K562 (cell line): ENCODE results near the gene COPS4. TPM values are rescaled to one million over a fixed set of nuclear protein-coding genes. Genes with fewer than 3 reads are reported as not detected.

Source experiments
- ATF2 ChIP-seq: sonication (generic); formaldehyde crosslinking; IDR thresholded peaks from 2 replicates; pipeline ENCODE4 v1.8.1; 2022; ENCODE audit warnings: missing genetic modification reagents
- CREB3 ChIP-seq: fragments of 450-650 bp; conservative IDR thresholded peaks from 2 replicates; pipeline ENCODE4 v1.6.1; 2016; ENCODE audit warnings: missing genetic modification characterization, low read depth, mild to moderate bottlenecking, missing compliant biosample characterization, moderate library complexity
- FOS ChIP-seq: IDR thresholded peaks from 3 replicates; pipeline ENCODE4 v1.6.1; 2011; ENCODE audit not compliant: insufficient read length; ENCODE audit errors: extremely low read depth
- NCOA1 ChIP-seq: fragments of 450-650 bp; IDR thresholded peaks from 2 replicates; pipeline ENCODE4 v1.6.1; 2016; ENCODE audit warnings: low read depth
- POLR2B ChIP-seq: fragments of 450-650 bp; IDR thresholded peaks from 2 replicates; pipeline ENCODE4 v1.6.1; 2018; ENCODE audit warnings: low read depth; ENCODE audit not compliant: partially characterized antibody
- PTBP1 ChIP-seq: fragments of 200-400 bp; formaldehyde crosslinking; IDR thresholded peaks from 2 replicates; pipeline ENCODE4 v1.6.1; 2017; ENCODE audit warnings: low read depth, low read length
- STAT5A ChIP-seq: IDR thresholded peaks from 2 replicates; pipeline ENCODE4 v1.6.1; 2012; ENCODE audit warnings: low read length, inconsistent platforms, borderline replicate concordance
- ZC3H8 ChIP-seq: fragments of 450-650 bp; IDR thresholded peaks from 2 replicates; pipeline ENCODE4 v1.6.1; 2017
- ZNF384 ChIP-seq: IDR thresholded peaks from 2 replicates; pipeline ENCODE4 v1.6.1; 2012; ENCODE audit warnings: low read depth, low read length, improper control_type of control experiment
- polyA plus RNA-seq, 8 experiments: library from polyadenylated mRNA; depleted of rRNA in 4 of 8; stranded (reverse) in 5 of 8; unstranded in 3 of 8; fragments of >200 nt; fragmentation: Nextera tagmentation in 2 of 8; fragmentation: Illumina TruSeq in 1 of 8; extraction: Ambion mirVana in 2 of 8; extraction: Trizol in 1 of 8; gene quantifications; 2 replicates each; pipeline versions ENCODE4 v1.2.1 to v1.2.3, GENCODE V29; 2011 to 2014; ENCODE audit warnings: inconsistent platforms in 1 of 8, missing spikeins in 1 of 8
- total RNA-seq, 7 experiments: library from RNA; depleted of rRNA in 6 of 7; stranded (reverse); fragments of >200 nt in 6 of 7; fragmentation: Illumina TruSeq in 2 of 7; extraction: Trizol in 2 of 7; gene quantifications; 2 replicates each; pipeline versions ENCODE4 v1.2.1 to v1.2.3, GENCODE V29; 2011 to 2021; ENCODE audit warnings: low replicate concordance in 1 of 7
- TF ChIP-seq, protein P1 (sequence below): fragments of 450-650 bp; IDR thresholded peaks from 2 replicates; pipeline ENCODE4 v1.6.1; 2016; ENCODE audit warnings: low read depth
- TF ChIP-seq, protein P2 (sequence below): fragments of 250-450 bp; sonication (Bioruptor Pico); IDR thresholded peaks from 2 replicates; pipeline ENCODE4 v1.6.1; 2021; ENCODE audit warnings: mild to moderate bottlenecking
- TF ChIP-seq, protein P3 (sequence below), 3 experiments: IDR thresholded peaks in 2 of 3; conservative IDR thresholded peaks in 1 of 3; 2 replicates each; pipeline ENCODE4 v1.5.1; 2011 to 2012; ENCODE audit warnings: low read length in 3 of 3, mild to moderate bottlenecking in 3 of 3, control low read depth in 2 of 3, improper control_type of control experiment in 1 of 3, inconsistent platforms in 1 of 3, low read depth in 1 of 3, mixed read lengths in 1 of 3, moderate library complexity in 1 of 3; ENCODE audit not compliant: insufficient read depth in 2 of 3

COPS4 gene
- total and polyA plus RNA-seq, 9 of the 15 experiments (the other 6 are each of a cell fraction or from before 2014, with no cell fraction given): 44.7 to 180 (median 70.9) TPM

DNA sequence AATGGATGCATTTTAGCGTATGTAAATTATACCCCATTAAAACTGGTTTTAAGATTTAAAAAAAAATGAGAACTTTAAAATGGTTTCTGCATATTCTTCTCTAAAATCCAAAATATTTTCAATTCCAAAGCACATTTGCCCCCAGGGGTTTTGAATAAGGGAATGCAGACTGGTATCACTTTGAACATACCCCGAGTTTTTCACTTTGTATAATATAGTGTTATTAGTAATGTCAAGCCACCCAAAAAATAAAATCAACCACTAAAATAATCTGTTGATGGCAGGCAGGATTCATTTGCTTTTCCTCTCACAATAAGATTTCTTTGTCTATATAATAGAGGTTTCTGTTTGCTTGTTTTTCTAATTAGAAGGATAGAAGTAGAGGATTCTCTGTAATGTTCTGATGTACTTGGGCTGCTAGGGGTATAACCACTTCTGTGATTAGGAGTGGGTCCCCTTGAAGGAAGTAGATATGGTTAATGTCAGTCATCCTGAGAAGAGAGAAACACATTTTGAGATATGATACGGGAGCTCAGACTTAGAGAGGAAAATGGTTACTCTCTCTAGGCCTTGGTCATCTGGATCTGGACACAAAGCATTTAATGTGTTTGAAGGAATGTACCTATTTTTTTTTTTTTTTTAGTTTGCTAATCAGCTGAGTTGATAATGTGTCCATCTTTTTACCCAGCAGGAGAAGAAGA is 15.0 kb upstream of the COPS4 start (continued):
- TF ChIP-seq PTBP1 (no peak), STAT5A (peak; percentile 53), NCOA1 (no peak), CREB3 (no peak), ZC3H8 (no peak), ZNF384 (0 out of 2 replicates have a peak, but pooled peaks have one; percentile 14), ATF2 (no peak), POLR2B (no peak), FOS (no peak)
- TF ChIP-seq, protein P1, sequence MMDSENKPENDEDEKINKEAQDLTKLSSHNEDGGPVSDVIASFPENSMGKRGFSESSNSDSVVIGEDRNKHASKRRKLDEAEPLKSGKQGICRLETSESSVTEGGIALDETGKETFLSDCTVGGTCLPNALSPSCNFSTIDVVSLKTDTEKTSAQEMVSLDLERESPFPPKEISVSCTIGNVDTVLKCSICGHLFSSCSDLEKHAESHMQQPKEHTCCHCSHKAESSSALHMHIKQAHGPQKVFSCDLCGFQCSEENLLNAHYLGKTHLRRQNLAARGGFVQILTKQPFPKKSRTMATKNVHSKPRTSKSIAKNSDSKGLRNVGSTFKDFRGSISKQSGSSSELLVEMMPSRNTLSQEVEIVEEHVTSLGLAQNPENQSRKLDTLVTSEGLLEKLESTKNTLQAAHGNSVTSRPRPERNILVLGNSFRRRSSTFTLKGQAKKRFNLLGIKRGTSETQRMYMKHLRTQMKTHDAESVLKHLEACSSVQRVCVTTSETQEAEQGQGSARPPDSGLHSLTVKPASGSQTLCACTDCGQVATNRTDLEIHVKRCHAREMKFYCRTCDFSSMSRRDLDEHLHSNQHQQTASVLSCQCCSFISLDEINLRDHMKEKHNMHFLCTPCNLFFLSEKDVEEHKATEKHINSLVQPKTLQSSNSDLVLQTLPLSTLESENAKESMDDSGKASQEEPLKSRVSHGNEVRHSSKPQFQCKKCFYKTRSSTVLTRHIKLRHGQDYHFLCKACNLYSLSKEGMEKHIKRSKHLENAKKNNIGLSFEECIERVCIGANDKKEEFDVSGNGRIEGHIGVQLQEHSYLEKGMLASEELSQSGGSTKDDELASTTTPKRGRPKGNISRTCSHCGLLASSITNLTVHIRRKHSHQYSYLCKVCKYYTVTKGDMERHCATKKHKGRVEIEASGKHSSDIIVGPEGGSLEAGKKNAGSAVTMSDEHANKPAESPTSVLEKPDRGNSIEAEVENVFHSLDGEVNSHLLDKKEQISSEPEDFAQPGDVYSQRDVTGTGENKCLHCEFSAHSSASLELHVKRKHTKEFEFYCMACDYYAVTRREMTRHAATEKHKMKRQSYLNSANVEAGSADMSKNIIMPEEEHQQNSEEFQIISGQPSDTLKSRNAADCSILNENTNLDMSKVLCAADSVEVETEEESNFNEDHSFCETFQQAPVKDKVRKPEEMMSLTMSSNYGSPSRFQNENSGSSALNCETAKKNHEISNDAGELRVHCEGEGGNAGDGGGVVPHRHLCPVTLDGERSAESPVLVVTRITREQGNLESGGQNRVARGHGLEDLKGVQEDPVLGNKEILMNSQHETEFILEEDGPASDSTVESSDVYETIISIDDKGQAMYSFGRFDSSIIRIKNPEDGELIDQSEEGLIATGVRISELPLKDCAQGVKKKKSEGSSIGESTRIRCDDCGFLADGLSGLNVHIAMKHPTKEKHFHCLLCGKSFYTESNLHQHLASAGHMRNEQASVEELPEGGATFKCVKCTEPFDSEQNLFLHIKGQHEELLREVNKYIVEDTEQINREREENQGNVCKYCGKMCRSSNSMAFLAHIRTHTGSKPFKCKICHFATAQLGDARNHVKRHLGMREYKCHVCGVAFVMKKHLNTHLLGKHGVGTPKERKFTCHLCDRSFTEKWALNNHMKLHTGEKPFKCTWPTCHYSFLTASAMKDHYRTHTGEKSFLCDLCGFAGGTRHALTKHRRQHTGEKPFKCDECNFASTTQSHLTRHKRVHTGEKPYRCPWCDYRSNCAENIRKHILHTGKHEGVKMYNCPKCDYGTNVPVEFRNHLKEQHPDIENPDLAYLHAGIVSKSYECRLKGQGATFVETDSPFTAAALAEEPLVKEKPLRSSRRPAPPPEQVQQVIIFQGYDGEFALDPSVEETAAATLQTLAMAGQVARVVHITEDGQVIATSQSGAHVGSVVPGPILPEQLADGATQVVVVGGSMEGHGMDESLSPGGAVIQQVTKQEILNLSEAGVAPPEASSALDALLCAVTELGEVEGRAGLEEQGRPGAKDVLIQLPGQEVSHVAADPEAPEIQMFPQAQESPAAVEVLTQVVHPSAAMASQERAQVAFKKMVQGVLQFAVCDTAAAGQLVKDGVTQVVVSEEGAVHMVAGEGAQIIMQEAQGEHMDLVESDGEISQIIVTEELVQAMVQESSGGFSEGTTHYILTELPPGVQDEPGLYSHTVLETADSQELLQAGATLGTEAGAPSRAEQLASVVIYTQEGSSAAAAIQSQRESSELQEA: no peak
- TF ChIP-seq, protein P2, sequence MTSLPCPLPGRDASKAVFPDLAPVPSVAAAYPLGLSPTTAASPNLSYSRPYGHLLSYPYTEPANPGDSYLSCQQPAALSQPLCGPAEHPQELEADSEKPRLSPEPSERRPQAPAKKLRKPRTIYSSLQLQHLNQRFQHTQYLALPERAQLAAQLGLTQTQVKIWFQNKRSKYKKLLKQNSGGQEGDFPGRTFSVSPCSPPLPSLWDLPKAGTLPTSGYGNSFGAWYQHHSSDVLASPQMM (CRISPR knock-in tag): no peak
- TF ChIP-seq, protein P3, sequence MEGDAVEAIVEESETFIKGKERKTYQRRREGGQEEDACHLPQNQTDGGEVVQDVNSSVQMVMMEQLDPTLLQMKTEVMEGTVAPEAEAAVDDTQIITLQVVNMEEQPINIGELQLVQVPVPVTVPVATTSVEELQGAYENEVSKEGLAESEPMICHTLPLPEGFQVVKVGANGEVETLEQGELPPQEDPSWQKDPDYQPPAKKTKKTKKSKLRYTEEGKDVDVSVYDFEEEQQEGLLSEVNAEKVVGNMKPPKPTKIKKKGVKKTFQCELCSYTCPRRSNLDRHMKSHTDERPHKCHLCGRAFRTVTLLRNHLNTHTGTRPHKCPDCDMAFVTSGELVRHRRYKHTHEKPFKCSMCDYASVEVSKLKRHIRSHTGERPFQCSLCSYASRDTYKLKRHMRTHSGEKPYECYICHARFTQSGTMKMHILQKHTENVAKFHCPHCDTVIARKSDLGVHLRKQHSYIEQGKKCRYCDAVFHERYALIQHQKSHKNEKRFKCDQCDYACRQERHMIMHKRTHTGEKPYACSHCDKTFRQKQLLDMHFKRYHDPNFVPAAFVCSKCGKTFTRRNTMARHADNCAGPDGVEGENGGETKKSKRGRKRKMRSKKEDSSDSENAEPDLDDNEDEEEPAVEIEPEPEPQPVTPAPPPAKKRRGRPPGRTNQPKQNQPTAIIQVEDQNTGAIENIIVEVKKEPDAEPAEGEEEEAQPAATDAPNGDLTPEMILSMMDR (IDR thresholded peaks at IDR 0.05 in 2 of 3, conservative IDR thresholded peaks at IDR 0.05 in 1 of 3; ENCODE audit: insufficient read depth in 2 of 3, low read depth in 1 of 3, low read length in 3 of 3): no peak
